ENCODE results near the gene SLC5A6. TPM values are rescaled to one million over a fixed set of nuclear protein-coding genes. Genes with fewer than 3 reads are reported as not detected.
A peak's percentile ranks its signal among the peaks of the same experiment; 100 is the strongest.

The SLC5A6 gene
- total and polyA plus RNA-seq, 2 of the 8 experiments (the other 6 are each of a cell fraction or from before 2014, with no cell fraction given) = 118 to 183 TPM

DNA sequence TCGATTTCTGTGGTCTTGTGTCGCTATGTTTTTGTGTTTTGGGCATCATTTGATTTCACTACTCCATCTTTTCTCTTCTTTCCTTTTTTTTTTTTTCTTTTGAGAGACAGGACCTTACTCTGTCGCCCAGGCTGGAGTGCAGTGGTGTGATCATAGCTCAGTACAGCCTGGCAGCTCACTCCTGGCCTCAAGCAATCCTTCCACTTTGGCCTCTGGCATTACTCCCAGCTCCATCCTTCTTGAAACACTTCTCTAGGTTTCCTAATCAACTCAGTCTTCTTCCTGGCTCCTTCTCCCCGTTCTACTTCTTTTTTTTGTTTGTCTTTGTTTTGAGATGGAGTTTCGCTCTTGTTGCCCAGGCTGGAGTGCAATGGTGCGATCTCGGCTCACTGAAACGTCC lies 36.7 kb downstream of the SLC5A6 start:
- Histone ChIP-seq H4K20me1 (replicated peaks in 1 of 2; ENCODE audit: control insufficient read depth in 1 of 2, insufficient read depth in 2 of 2, low read length in 2 of 2) (no peaks in the 10 kb centered on the region), H3K18ac (ENCODE audit: extremely low read depth, low read length) (no peak overlapping the region), H2BK12ac (ENCODE audit: low read depth, low read length) (no peak overlapping the region), H4K5ac (ENCODE audit: insufficient read length, low read depth, low read length) (no peak overlapping the region), H3K9ac (replicated peaks in 1 of 4; ENCODE audit: extremely low read depth in 1 of 4, low read depth in 3 of 4, low read length in 3 of 4) (no peak overlapping the region), H3K23ac (ENCODE audit: insufficient read length) (no peak overlapping the region), H3K14ac (ENCODE audit: insufficient read length) (no peak overlapping the region), H2AK5ac (ENCODE audit: low read depth, low read length) (no peak overlapping the region), H3K79me1 (ENCODE audit: low read depth, low read length) (no peaks in the 10 kb centered on the region; the same call in 1 of the 2 replicates), H4K91ac (replicated peaks; ENCODE audit: insufficient read length, low read length) (no peak overlapping the region), H3K36me3 (ENCODE audit: control insufficient read depth in 2 of 4, insufficient read depth in 4 of 4, low read length in 3 of 4) (no peaks in the 10 kb centered on the region), H3K79me2 (ENCODE audit: control insufficient read depth in 1 of 2, insufficient read depth in 2 of 2, low read length in 2 of 2) (no peaks in the 10 kb centered on the region), H2AFZ (ENCODE audit: low read length) (no peak overlapping the region), H4K8ac (ENCODE audit: extremely low read depth, insufficient read depth, low read length) (no peak overlapping the region), H2BK20ac (ENCODE audit: low read length) (no peak overlapping the region), H3K4me3 (ENCODE audit: extremely low read depth in 1 of 4, insufficient read depth in 2 of 4, low read depth in 3 of 4, low read length in 4 of 4) (no peak overlapping the region), H2BK5ac (ENCODE audit: low read depth, low read length) (no peak overlapping the region), H3K23me2 (ENCODE audit: low read depth, low read length) (no peaks in the 10 kb centered on the region), H3K56ac (replicated peaks; ENCODE audit: insufficient read length, low read depth, low read length) (no peak overlapping the region), H3K4ac (replicated peaks; ENCODE audit: insufficient read length, low read depth, low read length) (no peak overlapping the region), H3K4me1 (replicated peaks in 1 of 4; ENCODE audit: control insufficient read depth in 3 of 4, insufficient read depth in 4 of 4, low read length in 3 of 4) (no peaks in the 10 kb centered on the region), H3K4me2 (ENCODE audit: insufficient read depth in 1 of 2, low read depth in 2 of 2, low read length in 2 of 2) (no peak overlapping the region), H3K27me3 (replicated peaks in 1 of 4; ENCODE audit: control insufficient read depth in 3 of 4, extremely low read depth in 1 of 4, insufficient read depth in 3 of 4, low read length in 3 of 4) (no peaks in the 10 kb centered on the region; a peak in 4 of 7 replicates), H2BK15ac (ENCODE audit: low read length) (0 out of 2 replicates have a peak overlapping the region, but pooled peaks have one; percentile 72), H3K9me3 (ENCODE audit: insufficient read depth in 2 of 2, low read depth in 1 of 2, low read length in 1 of 2) (no peaks in the 10 kb centered on the region), H3K27ac (ENCODE audit: low read depth, low read length) (no peak overlapping the region), H2BK120ac (replicated peaks; ENCODE audit: low read depth, low read length) (no peak overlapping the region)
- TF ChIP-seq CHD2 (IDR thresholded peaks at IDR 0.05; ENCODE audit: low read length) (no peak), SP1 (IDR thresholded peaks at IDR 0.05; ENCODE audit: low read depth, low read length) (no peak), CBX5 (IDR thresholded peaks at IDR 0.05; ENCODE audit: low read depth, low read length) (no peak), POLR2AphosphoS5 (IDR thresholded peaks at IDR 0.05; ENCODE audit: low read depth, low read length) (no peak), BRCA1 (IDR thresholded peaks at IDR 0.05; ENCODE audit: low read depth, low read length) (no peak), BCL11A (IDR thresholded peaks at IDR 0.05; ENCODE audit: low read depth in 2 of 2, low read length in 2 of 2) (no peak), SP2 (IDR thresholded peaks at IDR 0.05; ENCODE audit: low read length) (no peak), CEBPB (IDR thresholded peaks at IDR 0.05; ENCODE audit: low read depth, low read length) (no peak), HDAC6 (IDR thresholded peaks at IDR 0.05; ENCODE audit: low read depth, low read length) (no peak), SIX5 (IDR thresholded peaks at IDR 0.05; ENCODE audit: low read depth, low read length) (no peak), SUZ12 (IDR thresholded peaks at IDR 0.05; ENCODE audit: low read length) (no peak), PHF8 (conservative IDR thresholded peaks at IDR 0.05; ENCODE audit: low read depth, low read length) (no peak), TCF12 (IDR thresholded peaks at IDR 0.05; ENCODE audit: low read depth, low read length) (no peak), KDM5A (IDR thresholded peaks at IDR 0.05; ENCODE audit: low read length) (no peak)
- TF ChIP-seq, protein P1, sequence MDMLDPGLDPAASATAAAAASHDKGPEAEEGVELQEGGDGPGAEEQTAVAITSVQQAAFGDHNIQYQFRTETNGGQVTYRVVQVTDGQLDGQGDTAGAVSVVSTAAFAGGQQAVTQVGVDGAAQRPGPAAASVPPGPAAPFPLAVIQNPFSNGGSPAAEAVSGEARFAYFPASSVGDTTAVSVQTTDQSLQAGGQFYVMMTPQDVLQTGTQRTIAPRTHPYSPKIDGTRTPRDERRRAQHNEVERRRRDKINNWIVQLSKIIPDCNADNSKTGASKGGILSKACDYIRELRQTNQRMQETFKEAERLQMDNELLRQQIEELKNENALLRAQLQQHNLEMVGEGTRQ (IDR thresholded peaks at IDR 0.05; ENCODE audit: low read length) = no peak
- POLR2A ChIA-PET (ENCODE audit: partially characterized antibody) = interaction anchor here (1.6 to 1.8 kb wide), 2 partner anchors 9 to 36 kb away, joined by 4 to 6 read pairs; partner anchors contain the start of genes ATRAID and SLC5A6
- FAIRE-seq (no peak), DNase-seq (ENCODE audit: low read depth in 1 of 2, low spot score in 2 of 2) (no peak)
- CTCF ChIA-PET (ENCODE audit: partially characterized antibody) = interaction anchor here (0.7 to 5.0 kb wide), 11 partner anchors 9 to 107 kb away, joined by 3 to 26 read pairs (median 4); partner anchors contain the start of genes ABHD1, PREB and TRIM54
- WGBS, 2 experiments (ENCODE audit: extremely low coverage in 1 of 2, insufficient coverage in 1 of 2, insufficient read length in 1 of 2, insufficient replicate concordance in 2 of 2, low coverage in 1 of 2, low lambda C conversion rate in 2 of 2, missing lambda C conversion rate in 1 of 2) = 81% methylated on average over 8 of the region's 8 CpGs; no CpG with 5 or more reads in 1 of the 2 experiments
